B cell (primary cell): ENCODE data around the gene AK1. TPM values are rescaled to one million over a fixed set of nuclear protein-coding genes. Genes with fewer than 3 reads are reported as not detected.

ENCODE experiments used
- ATAC-seq: fragments of 200-7000 bp; cut with Tn5 transposase; one replicate; pipeline ENCODE4 v1.10.0; 2021; ENCODE audit warnings: low read depth, mild to moderate bottlenecking, moderate number of reproducible peaks, moderate library complexity
- CTCF ChIA-PET: fragments of 350-600 bp; sonication (Branson Sonifier 250); formaldehyde crosslinking; loops from one replicate; lab custom pipeline; 2021; ENCODE audit warnings: antibody characterized with exemption, inconsistent platforms; lab: Charles Lee
- POLR2A ChIA-PET: fragments of 350-600 bp; sonication (Branson Sonifier 250); formaldehyde crosslinking; loops from one replicate; lab custom pipeline; 2021; ENCODE audit warnings: antibody characterized with exemption; lab: Charles Lee
- DNase-seq: peaks from one replicate; pipeline ENCODE4 v3.0.0; 2013
- H2AFZ ChIP-seq: 2 replicates; pipeline ENCODE4 v1.6.1; 2012; ENCODE audit warnings: mild to moderate bottlenecking, low read depth, low read length; ENCODE audit not compliant: insufficient read depth, poor library complexity, severe bottlenecking
- H3K27ac ChIP-seq, 2 donors: 1 replicate in 1 of 2; 2 replicates in 1 of 2; pipeline ENCODE4 v1.5.1; 2012 to 2013; ENCODE audit warnings: low read length in 2 of 2, mild to moderate bottlenecking in 2 of 2, moderate library complexity in 1 of 2
- H3K27me3 ChIP-seq, 4 experiments: fragments of 200-600 bp in 1 of 4; sonication (generic) in 1 of 4; replicated peaks in 1 of 4; 1 replicate in 2 of 4; 2 replicates in 2 of 4; pipeline versions ENCODE4 v1.6.1 to v1.7.0; 2013 to 2016; ENCODE audit warnings: low read length in 3 of 4, mild to moderate bottlenecking in 2 of 4, mixed read lengths in 1 of 4, moderate library complexity in 1 of 4; ENCODE audit not compliant: insufficient read depth in 4 of 4, control insufficient read depth in 3 of 4; ENCODE audit errors: control extremely low read depth in 1 of 4
- H3K36me3 ChIP-seq, 2 experiments: replicated peaks in 1 of 2; 1 replicate in 1 of 2; 2 replicates in 1 of 2; pipeline versions ENCODE4 v1.6.1 to v1.7.1; 2013; ENCODE audit warnings: low read length in 1 of 2; ENCODE audit not compliant: insufficient read depth in 2 of 2, control insufficient read depth in 1 of 2; ENCODE audit errors: control extremely low read depth in 1 of 2, extremely low read depth in 1 of 2
- H3K4me1 ChIP-seq, 2 donors: fragments of 200-600 bp in 1 of 2; sonication (generic) in 1 of 2; 1 replicate in 1 of 2; 2 replicates in 1 of 2; pipeline versions ENCODE4 v1.5.1 to v1.6.1; 2013 to 2017; ENCODE audit warnings: low read length in 2 of 2; ENCODE audit not compliant: control insufficient read depth in 2 of 2, insufficient read depth in 2 of 2
- H3K4me2 ChIP-seq: replicated peaks from 2 replicates; pipeline ENCODE3; 2012; ENCODE audit warnings: mild to moderate bottlenecking, low read depth, low read length; ENCODE audit not compliant: poor library complexity, severe bottlenecking
- H3K4me3 ChIP-seq, 5 experiments: fragments of 200-600 bp in 1 of 5; sonication (generic) in 1 of 5; 1 replicate in 3 of 5; 2 replicates in 2 of 5; pipeline versions ENCODE4 v1.5.1 to v1.7.0; 2011 to 2016; ENCODE audit warnings: low read length in 4 of 5, mild to moderate bottlenecking in 4 of 5, low read depth in 2 of 5, control low read depth in 1 of 5, moderate library complexity in 1 of 5; ENCODE audit not compliant: insufficient read depth in 1 of 5; ENCODE audit errors: control extremely low read depth in 1 of 5, extremely low read depth in 1 of 5
- H3K79me2 ChIP-seq: fragments of 200-600 bp; sonication (generic); one replicate; pipeline ENCODE4 v1.6.0; 2016; ENCODE audit warnings: low read length; ENCODE audit not compliant: control insufficient read depth, insufficient read depth
- H3K9ac ChIP-seq: fragments of 200-600 bp; sonication (generic); 2 replicates; pipeline ENCODE4 v1.6.1; 2017; ENCODE audit warnings: mild to moderate bottlenecking, low read length, moderate library complexity
- H3K9me3 ChIP-seq, 3 donors: one replicate each; pipeline versions ENCODE4 v1.6.1 to v1.7.1; 2013; ENCODE audit warnings: low read length in 2 of 3; ENCODE audit not compliant: control insufficient read depth in 2 of 3, insufficient read depth in 1 of 3; ENCODE audit errors: control extremely low read depth in 1 of 3
- H4K20me1 ChIP-seq: 2 replicates; pipeline ENCODE4 v1.6.0; 2012; ENCODE audit warnings: mild to moderate bottlenecking, low read length; ENCODE audit not compliant: insufficient read depth, control insufficient read depth, poor library complexity, severe bottlenecking
- H3K27ac Mint-ChIP-seq: one replicate; pipeline ENCODE4 v1.8.0; 2021; ENCODE audit warnings: mixed read lengths
- H3K27me3 Mint-ChIP-seq: one replicate; pipeline ENCODE4 v1.8.0; 2021; ENCODE audit warnings: mixed read lengths
- H3K4me1 Mint-ChIP-seq: one replicate; pipeline ENCODE4 v1.8.0; 2021; ENCODE audit warnings: mixed read lengths
- H3K4me3 Mint-ChIP-seq: one replicate; pipeline ENCODE4 v1.8.0; 2021; ENCODE audit warnings: mixed read lengths
- H3K9me3 Mint-ChIP-seq: one replicate; pipeline ENCODE4 v1.8.0; 2022; ENCODE audit warnings: mixed read lengths; ENCODE audit not compliant: insufficient read depth
- CTCF ChIP-seq: fragments of 200-600 bp; IDR thresholded peaks from one replicate; pipeline ENCODE4 v1.8.0; 2022; ENCODE audit warnings: antibody characterized with exemption, mild to moderate bottlenecking
- EZH2 ChIP-seq: IDR thresholded peaks from 2 replicates; pipeline ENCODE4 v1.6.1; 2012; ENCODE audit warnings: borderline replicate concordance, low read depth, mild to moderate bottlenecking, moderate library complexity, low read length; ENCODE audit not compliant: insufficient read depth, poor library complexity, severe bottlenecking
- WGBS: methylation state at CpG from one replicate; pipeline ENCODE4 v1.1.5; 2013; ENCODE audit warnings: missing lambda C conversion rate; ENCODE audit not compliant: insufficient coverage; 5-methylcytosine and 5-hydroxymethylcytosine counted together
- intact Hi-C: fragments of 100-400 bp; cut with micrococcal nuclease; formaldehyde crosslinking; loops from one replicate; pipeline ENCODE4 v1.10.0; 2022
- polyA plus RNA-seq: library from polyadenylated mRNA; depleted of rRNA; stranded (reverse); fragments of >200 nt; gene quantifications from 2 replicates; pipeline ENCODE4 v1.2.3, GENCODE V29; 2012
- total RNA-seq, 2 donors: library from RNA; stranded (reverse); fragments of 120-200 nt in 1 of 2; gene quantifications; 1 replicate in 1 of 2; 2 replicates in 1 of 2; pipeline versions ENCODE4 v1.2.3 to v1.2.4, GENCODE V29; 2013 to 2022

The AK1 gene
- total and polyA plus RNA-seq, 2 donors (not counting 1 experiment from before 2014, with no cell fraction given), result 28.0 to 31.8 TPM

DNA sequence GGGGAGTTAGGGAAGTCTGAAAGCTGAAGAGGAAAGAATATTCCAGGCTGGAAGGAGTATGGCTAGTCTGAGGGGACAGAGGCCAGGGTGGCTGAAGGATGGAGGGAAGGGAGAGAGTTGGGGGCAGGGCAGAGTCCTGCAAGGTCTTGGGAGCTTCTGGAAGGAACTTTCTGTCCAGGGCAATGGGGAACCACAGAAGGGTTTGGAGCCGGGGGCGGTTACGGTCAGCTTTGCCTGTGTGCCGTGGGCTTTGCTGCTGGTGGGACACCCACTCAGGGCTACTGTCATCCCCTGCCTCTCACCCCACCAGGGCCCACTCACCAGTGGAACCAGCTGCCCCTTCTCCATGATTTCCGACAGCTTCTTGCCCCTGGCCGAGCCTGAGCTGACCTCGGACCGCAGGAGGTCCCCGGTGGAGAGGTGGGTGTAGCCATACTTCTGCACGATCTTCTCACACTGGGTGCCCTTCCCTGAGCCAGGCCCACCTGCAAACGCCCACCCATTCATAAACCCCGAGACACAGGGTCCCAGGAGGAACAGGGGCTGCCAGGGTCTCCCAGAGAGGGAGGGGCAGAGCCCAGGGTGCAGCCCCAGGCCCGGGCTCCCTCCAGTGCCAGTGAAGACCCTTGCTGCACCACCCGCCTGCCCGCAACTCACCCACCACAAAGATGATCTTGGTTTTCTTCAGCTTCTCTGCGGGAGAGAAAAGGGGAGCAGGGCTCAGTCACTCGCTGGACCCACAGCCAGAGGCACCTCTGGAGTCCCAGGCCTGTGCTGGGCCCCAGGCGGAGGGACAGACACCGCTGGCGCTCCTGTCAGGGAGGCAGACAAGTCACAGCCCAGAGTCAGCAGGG, 4.9 kb downstream of the AK1 start:
- H3K27ac Mint-ChIP-seq, result no peak overlapping the region
- Histone ChIP-seq H3K27ac (no peak overlapping the region), H3K27me3 (peaks cover 0 to 12% (median 3%) of the 10 kb centered on the region in 4 experiments), H3K36me3 (no peaks in the 10 kb centered on the region), H3K9ac (no peak overlapping the region), H3K4me1 (peaks cover 9 to 14% of the 10 kb centered on the region in 2 donors), H4K20me1 (no peaks in the 10 kb centered on the region), H3K79me2 (peaks cover 4% of the 10 kb centered on the region), H2AFZ (no peak overlapping the region), H3K9me3 (no peaks in the 10 kb centered on the region), H3K4me2 (no peak overlapping the region), H3K4me3 (no peak overlapping the region)
- no peaks in the 10 kb centered on the region for H3K9me3 Mint-ChIP-seq
- ATAC-seq (no peak), DNase-seq (no peak)
- intact Hi-C loops, result no loop called here
- no peak overlapping the region for H3K4me3 Mint-ChIP-seq
- peaks cover 7% of the 10 kb centered on the region for H3K4me1 Mint-ChIP-seq
- no peaks in the 10 kb centered on the region for H3K27me3 Mint-ChIP-seq
- ChIA-PET POLR2A (interaction anchor here (0.7 kb wide), 1 partner anchor 44 kb away, joined by 3 read pairs; the partner anchor contains the start of gene ST6GALNAC4), CTCF (interaction anchor here (0.6 to 13.7 kb wide), 5 partner anchors 9 to 384 kb away, joined by 3 to 237 read pairs (median 4); partner anchors contain the start of genes ST6GALNAC4 and TOR2A)
- TF ChIP-seq EZH2 (no peak), CTCF (no peak)
- WGBS, result 96% methylated on average over 18 of the region's 20 CpGs

DNA sequence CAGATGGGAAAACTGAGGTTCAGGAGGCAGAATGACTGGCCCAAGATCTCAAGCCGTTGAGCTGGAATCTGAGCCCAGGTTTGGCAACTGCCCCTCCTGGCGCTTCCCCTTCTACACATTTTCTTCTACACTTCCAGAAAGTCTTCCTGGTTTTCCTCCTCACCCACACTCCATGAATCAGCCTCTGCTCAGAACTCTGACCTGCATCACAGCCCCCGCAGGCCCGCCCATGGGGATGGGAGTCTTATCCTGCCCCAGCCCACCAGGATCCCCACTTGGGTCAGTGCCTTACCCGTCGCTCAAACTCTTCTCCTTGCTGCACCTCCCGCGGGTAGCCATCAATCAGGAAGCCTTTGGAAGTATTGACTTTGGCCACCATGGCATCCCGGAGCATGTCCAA, 5.9 kb downstream of the AK1 start:
- ChIA-PET POLR2A (no interaction called here), CTCF (interaction anchor here (1.7 to 13.7 kb wide), 4 partner anchors 18 to 135 kb away, joined by 4 to 237 read pairs (median 67); partner anchors contain the start of genes ST6GALNAC4 and TOR2A)
- peaks cover 0 to 5% (median 0%) of the 10 kb centered on the region in 4 experiments for H3K27me3 ChIP-seq
- no peak overlapping the region for H2AFZ ChIP-seq
- H3K9ac ChIP-seq, result no peak overlapping the region
- H3K27ac Mint-ChIP-seq, result no peak overlapping the region
- ATAC-seq, result no peak
- no peaks in the 10 kb centered on the region for H3K27me3 Mint-ChIP-seq
- H3K4me3 Mint-ChIP-seq, result no peak overlapping the region
- intact Hi-C loops, result loop anchor here (2.0 kb wide), 1 partner anchor 49 kb away; no protein-coding TSS in a partner anchor
- no peaks in the 10 kb centered on the region for H3K9me3 ChIP-seq
- H3K9me3 Mint-ChIP-seq, result no peaks in the 10 kb centered on the region
- no peak for DNase-seq
- peaks cover 0 to 9% of the 10 kb centered on the region in 2 donors for H3K4me1 ChIP-seq
- WGBS, result 96% methylated on average over 6 of the region's 9 CpGs
- no peaks in the 10 kb centered on the region for H3K36me3 ChIP-seq
- no peaks in the 10 kb centered on the region for H4K20me1 ChIP-seq
- H3K27ac ChIP-seq, result no peak overlapping the region
- H3K4me3 ChIP-seq, result no peak overlapping the region
- H3K79me2 ChIP-seq, result peaks cover 4% of the 10 kb centered on the region
- TF ChIP-seq CTCF, result no peak
- TF ChIP-seq EZH2, result no peak
- peaks cover 6% of the 10 kb centered on the region for H3K4me1 Mint-ChIP-seq
- no peak overlapping the region for H3K4me2 ChIP-seq
